MCF 10A (cell line): ENCODE data around the gene NKX6-2. TPM values are rescaled to one million over a fixed set of nuclear protein-coding genes. Genes with fewer than 3 reads are reported as not detected.

ENCODE experiments used
- Bru-seq: library from RNA; stranded (reverse); fragments of 400-500 nt; gene quantifications from one replicate; lab custom pipeline; 2021; lab: Mats Ljungman, UMichigan
- BruChase-seq, 2 experiments: library from RNA; stranded (reverse); fragments of 400-500 nt; gene quantifications; one replicate each; lab custom pipeline; 2021; lab: Mats Ljungman, UMichigan
- BruUV-seq: library from RNA; stranded (reverse); fragments of 400-500 nt; replicated peaks from 2 replicates; lab custom pipeline; 2021; lab: Mats Ljungman, UMichigan
- CTCF ChIA-PET: fragments of 300-600 bp; sonication (Branson Sonifier 250); formaldehyde crosslinking; extraction: SDS; loops from one replicate; lab custom pipeline; 2021; ENCODE audit warnings: antibody characterized with exemption, inconsistent platforms; lab: Yijun Ruan, JAX
- POLR2A ChIA-PET: fragments of 300-600, 350-650 bp; sonication (Branson Sonifier 250); formaldehyde crosslinking; extraction: SDS; loops from one replicate; lab custom pipeline; 2020; ENCODE audit warnings: antibody characterized with exemption, inconsistent platforms; lab: Yijun Ruan, JAX
- DNase-seq: peaks from one replicate; pipeline ENCODE4 v3.0.0-alpha.2; 2018; ENCODE audit not compliant: unreplicated experiment
- H3K27ac Mint-ChIP-seq: one replicate; pipeline ENCODE4 v1.8.0; 2022; ENCODE audit warnings: mild to moderate bottlenecking, low read depth, mixed read lengths; ENCODE audit not compliant: unreplicated experiment
- H3K27me3 Mint-ChIP-seq: one replicate; pipeline ENCODE4 v1.8.0; 2022; ENCODE audit warnings: mixed read lengths; ENCODE audit not compliant: insufficient read depth, unreplicated experiment
- H3K36me3 Mint-ChIP-seq: one replicate; pipeline ENCODE4 v1.8.0; 2022; ENCODE audit warnings: mild to moderate bottlenecking, moderate library complexity, mixed read lengths; ENCODE audit not compliant: insufficient read depth, unreplicated experiment
- H3K4me1 Mint-ChIP-seq: one replicate; pipeline ENCODE4 v1.8.0; 2022; ENCODE audit warnings: mixed read lengths; ENCODE audit not compliant: insufficient read depth, unreplicated experiment
- H3K4me3 Mint-ChIP-seq: one replicate; pipeline ENCODE4 v1.8.0; 2022; ENCODE audit warnings: mild to moderate bottlenecking, moderate library complexity, mixed read lengths; ENCODE audit not compliant: unreplicated experiment
- H3K9me3 Mint-ChIP-seq: one replicate; pipeline ENCODE4 v1.8.0; 2022; ENCODE audit warnings: mixed read lengths; ENCODE audit not compliant: unreplicated experiment
- CTCF ChIP-seq: fragments of 200-600 bp; IDR thresholded peaks from one replicate; pipeline ENCODE4 v1.8.0; 2022; ENCODE audit warnings: antibody characterized with exemption, mild to moderate bottlenecking; ENCODE audit not compliant: unreplicated experiment
- intact Hi-C: fragments of 100-400 bp; cut with micrococcal nuclease; formaldehyde crosslinking; loops from 2 replicates; pipeline ENCODE4 v1.14.1; 2022
- long read RNA-seq: library from polyadenylated mRNA; stranded (forward); transcript quantifications from one replicate; pipeline ENCODE4 v2.0.0, GENCODE V29; 2022
- total RNA-seq: library from RNA; stranded (reverse); gene quantifications from 2 replicates; pipeline ENCODE4 v1.2.3, GENCODE V29; 2022

NKX6-2 gene
- total RNA-seq (not detected in 2 replicates), Bru-seq, nascent RNA (not detected), BruChase-seq, experiment 1, labeled RNA remaining after a 6-hour chase (not detected), BruChase-seq, experiment 2, labeled RNA remaining after a 2-hour chase (not detected)
- long read RNA-seq, result 0 reads

- CTCF ChIA-PET, result no interaction called here
Observed at GRCh38 chr10:132785723-132786475, at the start of gene NKX6-2. Gene NKX6-2 (minus strand): TSS chr10:132786147. CDS start chr10:132785948, 199 bp downstream.

GRCh38 chr10:132834891-132835847 is 49.2 kb upstream of the NKX6-2 start:
- POLR2A ChIA-PET, result no interaction called here
- DNase-seq, result no peak
- CTCF ChIA-PET, result interaction anchor here (0.6 to 1.4 kb wide), 5 partner anchors 10 to 754 kb away, joined by 3 to 7 read pairs (median 3); no protein-coding TSS in a partner anchor
- intact Hi-C loops, result loop anchor here (10.0 kb wide), 1 partner anchor 490 kb away; no protein-coding TSS in a partner anchor
- H3K27ac Mint-ChIP-seq, result no peak overlapping the region
- no TSS peak for BruUV-seq
- no peaks in the 10 kb centered on the region for H3K4me1 Mint-ChIP-seq
- no peaks in the 10 kb centered on the region for H3K9me3 Mint-ChIP-seq
- no peak overlapping the region for H3K4me3 Mint-ChIP-seq
- no peak for TF ChIP-seq CTCF
- H3K27me3 Mint-ChIP-seq, result peaks cover 40% of the 10 kb centered on the region
- H3K36me3 Mint-ChIP-seq, result no peaks in the 10 kb centered on the region

More at GRCh38 chr10:132785723-132786475, at the start of gene NKX6-2:
- H3K9me3 Mint-ChIP-seq, result no peaks in the 10 kb centered on the region
- H3K27me3 Mint-ChIP-seq, result no peaks in the 10 kb centered on the region
- DNase-seq, result no peak
- no peak within 1 kb of the TSS for H3K4me3 Mint-ChIP-seq
- TF ChIP-seq CTCF, result no peak
- no TSS peak for BruUV-seq
- peaks cover 11% of the 10 kb centered on the region for H3K36me3 Mint-ChIP-seq
- intact Hi-C loops, result no loop called here
- no peak within 1 kb of the TSS for H3K27ac Mint-ChIP-seq
- POLR2A ChIA-PET, result no interaction called here
- H3K4me1 Mint-ChIP-seq, result no peaks in the 10 kb centered on the region

GRCh38 chr10:132834311-132834761 is 48.4 kb upstream of the NKX6-2 start:
- intact Hi-C loops, result loop anchor here (10.0 kb wide), 1 partner anchor 490 kb away; no protein-coding TSS in a partner anchor

More at GRCh38 chr10:132834311-132834761, 48.4 kb upstream of the NKX6-2 start:
- H3K27ac Mint-ChIP-seq, result no peak overlapping the region
- no peak for TF ChIP-seq CTCF
- ChIA-PET CTCF (interaction anchor here (0.6 kb wide), 1 partner anchor 15 kb away, joined by 3 read pairs; no protein-coding TSS in a partner anchor), POLR2A (no interaction called here)
- H3K27me3 Mint-ChIP-seq, result peaks cover 40% of the 10 kb centered on the region
- no TSS peak for BruUV-seq
- H3K36me3 Mint-ChIP-seq, result no peaks in the 10 kb centered on the region
- no peak overlapping the region for H3K4me3 Mint-ChIP-seq
- H3K9me3 Mint-ChIP-seq, result no peaks in the 10 kb centered on the region
- DNase-seq, result no peak
- no peaks in the 10 kb centered on the region for H3K4me1 Mint-ChIP-seq
